GM12878 (cell line): Measurements from ENCODE around the gene GMPPA. TPM values are rescaled to one million over a fixed set of nuclear protein-coding genes. Genes with fewer than 3 reads are reported as not detected.
A peak's percentile ranks its signal among the peaks of the same experiment; 100 is the strongest.

Experiments
- ATF3 ChIP-seq: IDR thresholded peaks from 2 replicates; pipeline ENCODE4 v1.6.1; 2011; ENCODE audit warnings: low read depth, mild to moderate bottlenecking, low read length, moderate library complexity, borderline replicate concordance; ENCODE audit errors: extremely low read depth
- BHLHE40 ChIP-seq, 2 experiments: fragments of 450-650 bp in 1 of 2; IDR thresholded peaks; 2 replicates each; pipeline ENCODE4 v1.6.1; 2011 to 2017; ENCODE audit warnings: low read depth in 2 of 2, borderline replicate concordance in 1 of 2, improper control_type of control experiment in 1 of 2, low read length in 1 of 2, mild to moderate bottlenecking in 1 of 2
- CBX3 ChIP-seq: fragments of 200-600 bp; sonication (generic); IDR thresholded peaks from 2 replicates; pipeline ENCODE4 v1.6.1; 2016; ENCODE audit warnings: low read depth, borderline replicate concordance
- E2F4 ChIP-seq: IDR thresholded peaks from 2 replicates; pipeline ENCODE4 v1.6.1; 2012; ENCODE audit warnings: low read depth, low read length, improper control_type of control experiment
- E2F8 ChIP-seq: fragments of 450-650 bp; IDR thresholded peaks from 2 replicates; pipeline ENCODE4 v1.6.1; 2018; ENCODE audit warnings: mild to moderate bottlenecking, low read depth, moderate library complexity; ENCODE audit not compliant: partially characterized antibody
- ELK1 ChIP-seq: IDR thresholded peaks from 2 replicates; pipeline ENCODE4 v1.6.1; 2012; ENCODE audit warnings: low read depth, low read length, improper control_type of control experiment
- ETV6 ChIP-seq, 2 experiments: fragments of 450-650 bp in 1 of 2; IDR thresholded peaks in 1 of 2; conservative IDR thresholded peaks in 1 of 2; 2 replicates each; pipeline ENCODE4 v1.6.1; 2014; ENCODE audit warnings: antibody characterized with exemption in 1 of 2, borderline replicate concordance in 1 of 2, low read depth in 1 of 2, mild to moderate bottlenecking in 1 of 2, moderate library complexity in 1 of 2
- IKZF2 ChIP-seq, 2 experiments: fragments of 450-650 bp; IDR thresholded peaks; 2 replicates each; pipeline ENCODE4 v1.6.1; 2017; ENCODE audit warnings: mild to moderate bottlenecking in 2 of 2, moderate library complexity in 2 of 2
- IRF3 ChIP-seq: fragments of 450-650 bp; IDR thresholded peaks from 2 replicates; pipeline ENCODE4 v1.6.1; 2014; ENCODE audit warnings: mild to moderate bottlenecking
- JUNB ChIP-seq: IDR thresholded peaks from 2 replicates; pipeline ENCODE4 v1.6.1; 2016; ENCODE audit warnings: antibody characterized with exemption, mild to moderate bottlenecking
- MTA3 ChIP-seq: IDR thresholded peaks from 2 replicates; pipeline ENCODE4 v1.6.1; 2012; ENCODE audit warnings: low read length, inconsistent platforms, borderline replicate concordance
- MXI1 ChIP-seq: fragments of 150-350 bp; IDR thresholded peaks from 2 replicates; pipeline ENCODE4 v1.6.1; 2011; ENCODE audit warnings: low read depth, mild to moderate bottlenecking, inconsistent platforms, low read length, improper control_type of control experiment
- NFYA ChIP-seq: IDR thresholded peaks from 2 replicates; pipeline ENCODE4 v1.6.1; 2011; ENCODE audit warnings: low read depth, mild to moderate bottlenecking, low read length, improper control_type of control experiment, borderline replicate concordance
- PML ChIP-seq: IDR thresholded peaks from 2 replicates; pipeline ENCODE4 v1.6.1; 2012; ENCODE audit warnings: low read length, inconsistent platforms
- RELB ChIP-seq: fragments of 450-650 bp; IDR thresholded peaks from 2 replicates; pipeline ENCODE4 v1.6.1; 2017; ENCODE audit warnings: low read depth, mild to moderate bottlenecking, moderate library complexity
- SMC3 ChIP-seq: IDR thresholded peaks from 2 replicates; pipeline ENCODE4 v1.6.1; 2011; ENCODE audit warnings: low read length, improper control_type of control experiment, borderline replicate concordance
- TCF7 ChIP-seq: IDR thresholded peaks from 2 replicates; pipeline ENCODE4 v1.6.1; 2014; ENCODE audit warnings: antibody characterized with exemption, borderline replicate concordance
- WRNIP1 ChIP-seq: IDR thresholded peaks from 2 replicates; pipeline ENCODE4 v1.6.1; 2011; ENCODE audit warnings: low read depth, low read length, improper control_type of control experiment, borderline replicate concordance
- YBX1 ChIP-seq: fragments of 450-650 bp; IDR thresholded peaks from 2 replicates; pipeline ENCODE4 v1.6.1; 2016; ENCODE audit warnings: antibody characterized with exemption
- ZNF274 ChIP-seq: IDR thresholded peaks from one replicate; pipeline ENCODE4 v1.8.0; 2011; ENCODE audit not compliant: insufficient read length, insufficient read depth
- ZSCAN29 ChIP-seq: fragments of 450-650 bp; IDR thresholded peaks from 2 replicates; pipeline ENCODE4 v1.6.1; 2017; ENCODE audit warnings: mild to moderate bottlenecking, moderate library complexity
- polyA plus RNA-seq, 11 experiments: library from polyadenylated mRNA; depleted of rRNA in 4 of 11; unstranded in 6 of 11; stranded (reverse) in 5 of 11; fragments of >200 nt; fragmentation: Nextera tagmentation in 4 of 11; fragmentation: Illumina TruSeq in 1 of 11; extraction: Ambion mirVana in 4 of 11; extraction: Trizol in 1 of 11; gene quantifications; 1 replicate in 1 of 11; 2 replicates in 10 of 11; pipeline versions ENCODE4 v1.2.1 to v1.2.3, GENCODE V29; 2011 to 2016; ENCODE audit warnings: inconsistent platforms in 2 of 11, missing spikeins in 2 of 11, low read depth in 1 of 11
- total RNA-seq, 4 experiments: library from RNA; depleted of rRNA in 3 of 4; stranded (reverse); fragments of >200 nt in 3 of 4; fragmentation: Illumina TruSeq in 1 of 4; extraction: Trizol in 1 of 4; gene quantifications; 2 replicates each; pipeline versions ENCODE4 v1.2.1 to v1.2.3, GENCODE V29; 2013 to 2021

The GMPPA gene
- total and polyA plus RNA-seq, 10 of the 15 experiments (the other 5 are each of a cell fraction or from before 2014, with no cell fraction given) = 1.9 to 83.2 (median 45.0) TPM

- TF ChIP-seq BHLHE40 (IDR thresholded peaks at IDR 0.05; ENCODE audit: borderline replicate concordance in 1 of 2, low read depth in 2 of 2, low read length in 1 of 2) = no peak
- no peak for TF ChIP-seq TCF7
- no peak for TF ChIP-seq E2F4
- no peak for TF ChIP-seq ZNF274
- no peak for TF ChIP-seq RELB
- no peak for TF ChIP-seq JUNB
- TF ChIP-seq ELK1 = no peak
- TF ChIP-seq ETV6 (conservative IDR thresholded peaks at IDR 0.05 in 1 of 2, IDR thresholded peaks at IDR 0.05 in 1 of 2; ENCODE audit: borderline replicate concordance in 1 of 2, low read depth in 1 of 2) = no peak
- no peak for TF ChIP-seq MXI1
- TF ChIP-seq PML = no peak
- TF ChIP-seq SMC3 = peak; percentile 96
- TF ChIP-seq CBX3 = no peak
- TF ChIP-seq NFYA = no peak
- TF ChIP-seq MTA3 = no peak
- no peak for TF ChIP-seq ATF3
- TF ChIP-seq E2F8 = no peak
- TF ChIP-seq IRF3 = 0 out of 2 replicates have a peak, but pooled peaks have one; percentile 8
- TF ChIP-seq ZSCAN29 = no peak
- no peak for TF ChIP-seq IKZF2 (IDR thresholded peaks at IDR 0.05)
- no peak for TF ChIP-seq WRNIP1
- TF ChIP-seq YBX1 = no peak
Observed at GRCh38 chr2:219530048-219530963, 31.6 kb downstream of the GMPPA start (continued).
